ENCODE measurements around the gene DOCK4. TPM values are rescaled to one million over a fixed set of nuclear protein-coding genes. Genes with fewer than 3 reads are reported as not detected.

Gene DOCK4
- total RNA-seq, 1 experiment from 2014 or later, result 12.7 TPM

DNA sequence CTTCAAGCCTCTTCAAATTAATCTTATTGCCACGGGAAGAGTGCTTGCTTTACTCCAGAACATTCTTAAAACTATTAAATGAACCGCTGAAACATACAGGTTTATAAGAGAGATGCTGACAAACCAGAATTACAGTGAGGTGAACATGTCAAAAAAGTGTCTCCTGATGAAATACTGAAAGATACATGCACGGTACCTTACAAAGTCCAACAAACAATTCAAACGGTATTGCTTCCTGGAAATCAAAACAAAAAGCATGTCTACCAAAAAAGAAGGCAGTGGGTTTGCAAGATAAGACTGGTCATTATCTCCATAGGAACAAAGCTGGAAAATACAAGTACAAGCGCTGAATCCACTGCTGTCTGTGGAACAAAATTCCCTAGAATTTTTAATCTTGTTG is 174.5 kb downstream of the DOCK4 start:
- DNase-seq (ENCODE audit: low read depth, low spot score), result no peak
- in situ Hi-C loops (cut with HindIII; ENCODE audit: low pct_unique_long_range_greater_than_20kb, low sequenced_read_pairs), result no loop called here

DNA sequence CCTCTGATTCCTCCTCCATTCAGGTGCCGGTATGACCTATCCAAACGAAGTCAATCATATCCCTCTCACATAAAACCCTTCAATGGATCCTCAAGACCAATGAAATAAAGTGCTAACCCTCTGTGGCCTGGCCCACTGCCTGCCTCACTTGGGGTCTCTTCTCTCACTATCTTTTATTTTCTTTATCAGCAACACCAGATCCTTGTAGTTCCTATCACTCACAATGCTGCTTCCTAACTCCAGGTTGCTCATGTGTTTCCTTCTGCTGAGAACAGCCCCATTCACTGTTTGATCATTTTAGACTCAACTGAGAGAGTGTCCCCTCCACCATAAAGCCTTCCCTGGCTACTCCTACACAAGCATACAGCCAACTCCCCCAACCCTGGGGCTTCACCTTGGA is 180.6 kb downstream of the DOCK4 start:
- no peak for DNase-seq (ENCODE audit: low read depth, low spot score)
- in situ Hi-C loops (cut with HindIII; ENCODE audit: low pct_unique_long_range_greater_than_20kb, low sequenced_read_pairs), result no loop called here

DNA sequence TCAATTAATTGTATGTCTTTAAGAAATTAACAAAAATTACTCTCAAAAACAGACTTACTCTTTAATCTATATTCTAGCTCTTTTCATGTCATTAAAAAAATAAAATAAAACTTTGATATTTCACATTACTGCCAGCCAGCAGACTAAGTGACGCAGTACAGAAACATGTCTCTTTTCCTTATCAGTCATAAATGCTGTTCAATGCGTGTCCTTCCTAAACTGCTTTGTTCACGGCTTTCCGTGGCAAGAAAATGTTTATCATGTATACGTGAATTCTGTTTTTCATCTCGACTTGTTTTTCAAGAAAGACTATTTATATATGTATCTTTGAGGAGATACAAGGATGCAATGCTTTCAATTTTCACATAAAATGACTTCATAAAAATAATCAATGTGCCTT is 182.4 kb downstream of the DOCK4 start:
- DNase-seq (ENCODE audit: low read depth, low spot score), result no peak
- in situ Hi-C loops (cut with HindIII; ENCODE audit: low pct_unique_long_range_greater_than_20kb, low sequenced_read_pairs), result no loop called here

- DNase-seq (ENCODE audit: low read depth, low spot score), result no peak
- in situ Hi-C loops (cut with HindIII; ENCODE audit: low pct_unique_long_range_greater_than_20kb, low sequenced_read_pairs), result no loop called here
These were observed 182.9 kb downstream of the DOCK4 start for GRCh38 chr7:112023282-112023681.

DNA sequence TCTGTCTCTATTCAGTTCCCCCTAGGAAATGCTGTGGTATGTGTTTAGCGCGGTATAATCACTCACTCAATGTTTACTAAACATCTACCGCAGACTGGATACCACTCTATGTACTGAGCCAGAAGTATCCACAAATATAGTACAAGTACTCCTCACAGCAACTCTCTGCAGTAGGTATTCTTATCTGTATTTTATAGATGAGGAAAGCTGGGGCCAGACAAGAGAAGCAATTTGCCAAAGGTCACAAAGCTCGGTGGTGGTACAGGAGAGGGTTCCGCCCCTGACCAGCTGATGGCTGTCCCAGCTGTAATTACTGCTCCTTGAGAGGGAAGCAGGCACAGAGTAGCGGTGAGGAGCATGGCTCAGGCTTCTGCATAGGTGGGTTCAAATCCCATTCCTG is 184.1 kb downstream of the DOCK4 start:
- in situ Hi-C loops (cut with HindIII; ENCODE audit: low pct_unique_long_range_greater_than_20kb, low sequenced_read_pairs), result no loop called here
- no peak for DNase-seq (ENCODE audit: low read depth, low spot score)

DNA sequence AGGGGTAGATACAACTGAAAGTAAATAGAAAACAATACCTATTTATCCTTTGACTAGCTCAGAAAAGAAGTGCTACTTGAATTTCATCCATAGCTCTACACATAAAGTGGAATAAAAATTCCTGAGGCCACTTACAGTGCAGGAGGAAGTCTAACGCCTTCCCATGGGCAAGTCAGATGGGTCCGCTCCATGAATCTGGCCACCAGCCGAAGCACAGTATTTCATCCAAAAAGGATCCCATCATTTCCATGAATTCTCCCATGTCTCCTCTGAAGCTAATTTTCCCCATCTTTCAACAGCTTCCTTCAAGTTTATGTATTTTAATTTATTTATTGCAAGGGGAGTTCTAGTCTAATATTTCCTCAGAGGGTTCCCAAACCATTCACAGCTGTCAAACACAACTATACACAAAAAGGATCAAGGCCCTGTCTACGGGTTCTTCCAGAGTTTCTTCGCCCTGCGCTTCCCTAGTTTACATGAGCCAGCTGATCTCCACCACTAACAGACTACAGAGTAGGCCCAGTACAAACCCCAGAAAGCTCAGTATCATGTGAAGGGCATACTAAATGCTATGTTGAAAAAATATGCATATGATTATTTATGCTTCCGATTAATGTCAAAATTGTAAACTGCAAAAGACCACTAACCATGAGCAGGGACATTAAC is 184.7 kb downstream of the DOCK4 start:
- in situ Hi-C loops (cut with HindIII; ENCODE audit: low pct_unique_long_range_greater_than_20kb, low sequenced_read_pairs), result no loop called here

GRCh38 chr7:112020800-112021199 is 185.4 kb downstream of the DOCK4 start:
- in situ Hi-C loops (cut with HindIII; ENCODE audit: low pct_unique_long_range_greater_than_20kb, low sequenced_read_pairs), result no loop called here
- DNase-seq (ENCODE audit: low read depth, low spot score), result no peak

More for the DNA sequence above, 184.7 kb downstream of the DOCK4 start:
- no peak for DNase-seq (ENCODE audit: low read depth, low spot score)

DNA sequence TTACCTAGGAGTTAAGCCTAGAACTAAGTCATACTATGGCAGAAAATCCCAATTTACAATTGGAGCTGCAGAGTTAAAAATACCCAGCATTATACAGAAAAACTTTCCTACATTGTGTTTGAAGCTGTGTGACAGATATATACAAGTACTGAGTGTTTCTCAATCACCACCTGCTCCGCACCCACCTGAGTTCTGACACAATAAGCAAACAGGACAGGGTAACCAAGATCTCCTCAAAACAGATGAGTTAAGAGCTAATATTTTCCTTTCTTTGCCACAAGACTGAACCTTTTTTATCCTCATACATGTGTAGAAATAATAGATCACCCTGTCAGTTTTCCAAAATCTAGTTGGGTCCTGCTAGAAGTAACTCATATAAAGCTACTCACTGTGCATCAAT is 186.3 kb downstream of the DOCK4 start:
- in situ Hi-C loops (cut with HindIII; ENCODE audit: low pct_unique_long_range_greater_than_20kb, low sequenced_read_pairs), result no loop called here
- DNase-seq (ENCODE audit: low read depth, low spot score), result no peak

GRCh38 chr7:112018305-112019030 is 187.7 kb downstream of the DOCK4 start:
- in situ Hi-C loops (cut with HindIII; ENCODE audit: low pct_unique_long_range_greater_than_20kb, low sequenced_read_pairs), result no loop called here
- no peak for DNase-seq (ENCODE audit: low read depth, low spot score)

GRCh38 chr7:112015146-112015545 is 191.1 kb downstream of the DOCK4 start:
- DNase-seq (ENCODE audit: low read depth, low spot score), result no peak
- in situ Hi-C loops (cut with HindIII; ENCODE audit: low pct_unique_long_range_greater_than_20kb, low sequenced_read_pairs), result no loop called here

GRCh38 chr7:112014347-112014746 is 191.9 kb downstream of the DOCK4 start:
- in situ Hi-C loops (cut with HindIII; ENCODE audit: low pct_unique_long_range_greater_than_20kb, low sequenced_read_pairs), result no loop called here
- no peak for DNase-seq (ENCODE audit: low read depth, low spot score)

GRCh38 chr7:112013274-112013673 is 192.9 kb downstream of the DOCK4 start:
- in situ Hi-C loops (cut with HindIII; ENCODE audit: low pct_unique_long_range_greater_than_20kb, low sequenced_read_pairs), result no loop called here
- DNase-seq (ENCODE audit: low read depth, low spot score), result no peak

GRCh38 chr7:112012242-112012641 is 194.0 kb downstream of the DOCK4 start:
- in situ Hi-C loops (cut with HindIII; ENCODE audit: low pct_unique_long_range_greater_than_20kb, low sequenced_read_pairs), result no loop called here
- no peak for DNase-seq (ENCODE audit: low read depth, low spot score)

- peak; percentile 23 for DNase-seq (ENCODE audit: low read depth, low spot score)
- in situ Hi-C loops (cut with HindIII; ENCODE audit: low pct_unique_long_range_greater_than_20kb, low sequenced_read_pairs), result no loop called here
These were observed 195.2 kb downstream of the DOCK4 start for GRCh38 chr7:112010994-112011393.

DNA sequence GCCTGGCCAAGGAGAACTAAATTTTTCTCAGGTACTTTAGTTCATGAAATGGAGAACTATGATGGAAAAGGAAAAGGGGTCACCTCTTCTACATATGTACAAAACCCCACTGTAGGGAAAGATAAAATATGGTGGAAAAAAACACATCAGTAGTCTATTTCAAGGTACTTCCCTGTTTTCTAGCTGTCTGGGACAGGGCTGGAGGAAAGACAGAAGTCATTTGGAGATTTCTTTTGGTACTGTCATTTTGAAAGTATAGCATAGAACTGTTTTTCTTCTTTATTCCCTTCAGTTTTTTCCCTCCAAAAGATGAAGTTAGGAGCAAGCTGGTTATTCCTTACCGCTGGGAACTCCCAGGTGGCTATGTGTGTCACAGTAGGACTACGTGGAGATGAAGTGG is 196.1 kb downstream of the DOCK4 start:
- DNase-seq (ENCODE audit: low read depth, low spot score), result no peak
- in situ Hi-C loops (cut with HindIII; ENCODE audit: low pct_unique_long_range_greater_than_20kb, low sequenced_read_pairs), result no loop called here

DNA sequence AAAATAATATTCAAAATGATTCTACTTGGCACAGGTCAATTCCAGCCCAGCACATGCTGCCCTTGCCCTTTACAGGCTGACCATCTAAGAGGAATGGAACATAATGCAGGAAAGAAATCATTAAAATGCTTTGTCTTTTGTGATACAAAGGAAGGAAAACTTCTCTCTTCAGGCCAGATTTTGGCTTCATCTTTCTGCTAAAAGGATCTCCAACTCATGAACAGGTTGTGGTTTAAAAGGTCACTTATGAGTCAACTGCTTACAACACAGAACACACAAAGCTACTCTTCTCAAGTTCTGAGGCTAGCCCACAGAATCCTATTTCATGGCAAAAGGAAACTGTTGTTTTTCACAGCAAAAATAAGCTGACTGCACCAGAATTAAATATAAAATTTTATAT is 197.1 kb downstream of the DOCK4 start:
- DNase-seq (ENCODE audit: low read depth, low spot score), result peak; percentile 82
- in situ Hi-C loops (cut with HindIII; ENCODE audit: low pct_unique_long_range_greater_than_20kb, low sequenced_read_pairs), result no loop called here

- in situ Hi-C loops (cut with HindIII; ENCODE audit: low pct_unique_long_range_greater_than_20kb, low sequenced_read_pairs), result no loop called here
- no peak for DNase-seq (ENCODE audit: low read depth, low spot score)
These were observed 199.0 kb downstream of the DOCK4 start for GRCh38 chr7:112007185-112007584.

DNA sequence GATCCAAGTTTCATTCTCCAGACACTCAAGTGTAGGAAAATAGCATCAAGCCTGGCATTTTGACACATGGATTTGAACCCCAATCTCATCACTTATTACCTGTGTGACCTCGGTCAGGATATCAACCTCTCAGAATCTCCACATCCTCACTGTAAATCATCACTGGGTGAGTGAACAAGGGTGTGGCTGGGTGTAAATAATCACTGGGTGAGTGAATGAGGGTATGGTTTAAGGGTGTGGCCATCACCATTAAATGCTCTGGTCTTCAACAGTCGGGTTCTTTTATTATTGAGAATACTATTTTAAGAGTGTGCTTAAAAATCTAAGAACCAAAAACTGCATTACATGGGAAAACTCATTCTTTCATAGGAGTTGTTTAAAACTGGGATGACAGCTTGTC is 200.1 kb downstream of the DOCK4 start:
- in situ Hi-C loops (cut with HindIII; ENCODE audit: low pct_unique_long_range_greater_than_20kb, low sequenced_read_pairs), result no loop called here
- no peak for DNase-seq (ENCODE audit: low read depth, low spot score)

DNA sequence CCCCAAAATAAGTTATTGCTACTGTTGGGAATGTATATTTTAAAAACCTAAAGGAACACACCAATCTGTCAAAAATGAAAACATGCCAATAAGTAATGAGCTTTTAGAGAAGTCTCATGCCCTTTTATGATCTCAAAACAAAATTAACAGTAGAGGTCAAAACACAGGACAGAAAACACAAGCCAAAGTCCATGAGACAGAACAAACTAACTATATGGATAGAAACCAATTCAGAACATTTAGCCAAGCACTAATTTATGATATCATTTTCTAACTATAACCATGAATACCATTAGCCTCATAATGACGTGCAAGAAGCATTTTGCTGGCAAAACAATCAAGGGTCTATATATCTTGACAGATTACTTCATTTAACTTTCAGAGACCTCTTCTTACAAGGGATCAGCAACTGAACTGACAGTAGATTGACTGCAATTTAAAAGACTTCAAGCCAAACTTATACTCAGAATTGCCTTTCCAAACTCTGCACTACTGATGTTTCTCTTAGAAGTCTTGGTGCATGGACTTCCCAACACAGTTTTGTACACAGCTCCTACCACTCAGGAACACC is 200.9 kb downstream of the DOCK4 start:
- DNase-seq (ENCODE audit: low read depth, low spot score), result peak; percentile 15
- in situ Hi-C loops (cut with HindIII; ENCODE audit: low pct_unique_long_range_greater_than_20kb, low sequenced_read_pairs), result no loop called here
